GM19239 (cell line): ENCODE results near the gene LHFPL6.

Experiments used
- DNase-seq: peaks from one replicate; pipeline ENCODE4 v3.0.0; 2011; ENCODE audit warnings: low spot score; ENCODE audit not compliant: insufficient read length
- FAIRE-seq: peaks from 2 replicates; lab custom pipeline; 2011; peaks lifted over from hg19 to GRCh38; lab: Jason Lieb, UNC

LHFPL6 gene

DNA sequence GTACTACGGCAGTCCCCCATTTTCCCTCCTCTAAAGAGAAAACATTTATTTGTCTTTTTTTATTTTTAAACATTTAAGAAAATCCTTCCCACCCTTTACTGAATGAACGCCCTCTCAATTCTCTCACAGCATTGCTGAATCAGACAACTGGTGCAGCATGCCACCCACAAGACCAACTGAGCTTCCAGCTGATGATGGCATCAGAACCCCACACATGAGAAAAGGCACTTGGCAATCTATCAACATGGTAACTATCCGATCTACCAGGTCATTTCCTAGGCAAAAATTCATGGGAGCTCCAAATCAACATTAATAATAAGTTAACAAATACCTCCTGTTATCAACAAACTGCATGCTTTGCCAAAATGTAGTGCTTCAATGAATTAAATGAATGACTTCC lies 43.1 kb downstream of the LHFPL6 start:
- no peak for DNase-seq
- FAIRE-seq, result no peak

DNA sequence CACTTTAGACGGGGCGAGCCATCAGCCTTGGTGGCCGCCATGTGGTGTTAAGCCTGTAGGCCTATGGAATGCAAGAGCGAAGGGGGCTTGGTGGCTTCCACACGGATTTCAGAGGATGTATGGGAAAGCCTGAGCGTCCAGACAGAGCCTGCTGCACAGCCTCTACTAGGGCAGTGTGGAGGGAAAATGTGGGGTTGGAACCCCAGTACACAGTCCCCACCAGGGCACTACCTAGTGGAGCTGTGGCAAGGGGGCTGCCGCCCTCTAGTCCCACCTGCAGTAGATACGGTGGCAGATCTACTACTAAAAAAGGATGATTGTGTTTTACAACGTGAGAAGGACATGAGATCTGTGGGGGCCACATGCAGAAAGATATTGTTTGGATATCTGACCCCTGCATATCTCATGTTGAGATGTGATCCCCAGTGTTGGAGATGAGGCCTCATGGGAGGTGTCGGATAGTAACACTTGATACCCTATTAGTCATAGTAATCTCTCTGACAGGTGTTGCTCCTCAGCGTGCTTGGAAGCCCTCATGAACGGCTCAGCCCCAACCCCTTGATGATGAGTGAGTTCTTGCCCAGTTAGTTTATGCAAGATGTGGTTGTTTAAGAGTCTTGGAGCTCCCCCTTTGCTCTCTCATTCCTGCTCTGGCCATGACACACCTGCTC lies 45.6 kb downstream of the LHFPL6 start:
- FAIRE-seq (no peak), DNase-seq (no peak)

DNA sequence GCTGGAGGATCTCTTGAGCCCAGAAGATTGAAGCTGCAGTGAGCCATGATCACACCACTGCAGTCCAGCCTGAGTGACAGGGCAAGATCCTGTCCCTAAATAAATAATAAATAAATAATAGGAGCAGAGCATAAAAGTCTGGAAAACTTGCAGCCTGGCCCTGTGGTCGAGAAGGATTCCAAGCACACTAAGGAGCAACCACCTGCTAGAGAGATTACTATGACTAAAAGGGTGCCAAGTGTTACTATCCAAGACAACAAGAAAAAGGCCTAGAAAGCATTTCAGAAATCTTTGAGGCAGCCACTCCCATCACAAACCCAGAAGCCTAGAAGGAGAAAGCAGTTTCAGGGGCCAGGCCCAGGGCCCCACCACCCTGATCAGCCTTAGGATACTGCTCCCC lies 46.1 kb downstream of the LHFPL6 start:
- FAIRE-seq, result no peak
- no peak for DNase-seq

DNA sequence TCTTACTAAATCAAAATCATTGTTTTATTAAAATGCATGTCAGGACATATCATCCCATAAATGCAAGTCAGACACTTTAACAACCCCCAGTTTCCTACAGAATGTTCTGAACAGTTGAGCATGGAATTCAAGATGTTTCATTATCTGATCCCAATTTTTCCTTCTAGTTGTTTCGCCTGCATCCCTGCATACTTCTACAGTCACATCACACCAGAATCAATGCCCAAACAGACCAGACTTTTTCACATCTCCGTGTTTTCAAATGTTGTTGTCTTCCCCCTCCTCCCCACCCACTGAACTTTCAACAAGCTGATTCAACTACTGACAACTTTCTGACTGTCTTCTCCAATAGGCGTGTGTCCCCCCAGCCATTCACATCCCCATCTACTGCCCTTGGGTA lies 48.6 kb downstream of the LHFPL6 start:
- FAIRE-seq, result no peak
- no peak for DNase-seq

DNA sequence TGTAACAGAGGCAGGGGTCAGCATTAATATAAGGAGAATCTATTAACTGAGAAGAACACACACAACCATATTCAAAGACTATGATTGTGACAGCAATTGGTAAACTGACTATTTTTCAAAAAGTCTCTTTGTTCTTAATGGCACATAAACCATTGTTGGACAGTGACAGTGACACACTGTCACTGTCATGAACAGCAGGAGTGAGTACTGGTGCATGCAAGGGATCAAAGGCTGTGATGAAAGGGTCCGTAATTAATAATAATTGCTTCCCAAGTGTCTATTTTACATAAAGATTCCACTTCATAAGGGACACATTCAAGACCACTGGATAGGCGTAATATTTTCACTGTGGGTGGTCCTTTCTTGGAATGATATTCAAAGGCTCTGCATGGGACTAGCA lies 50.7 kb downstream of the LHFPL6 start:
- DNase-seq, result no peak
- no peak for FAIRE-seq

DNA sequence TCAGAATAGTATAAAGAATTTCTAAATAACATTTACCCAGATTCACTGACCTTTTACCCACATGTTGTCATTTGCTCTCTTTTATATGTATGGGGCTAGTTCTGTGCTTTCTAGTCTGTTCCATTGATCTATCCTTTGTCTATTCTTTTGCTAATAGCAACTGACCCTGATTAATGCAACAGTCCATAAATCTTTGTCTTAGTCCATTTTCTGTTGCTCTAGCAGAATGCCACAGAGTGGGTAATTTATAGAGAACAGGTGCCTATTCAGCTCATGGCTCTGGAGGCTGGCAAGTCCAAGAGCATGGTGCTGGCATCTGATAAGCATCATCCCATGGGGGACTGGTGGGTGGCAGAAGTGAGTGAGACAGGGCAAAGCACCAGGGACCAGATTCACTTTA lies 52.1 kb downstream of the LHFPL6 start:
- FAIRE-seq (no peak), DNase-seq (no peak)

DNA sequence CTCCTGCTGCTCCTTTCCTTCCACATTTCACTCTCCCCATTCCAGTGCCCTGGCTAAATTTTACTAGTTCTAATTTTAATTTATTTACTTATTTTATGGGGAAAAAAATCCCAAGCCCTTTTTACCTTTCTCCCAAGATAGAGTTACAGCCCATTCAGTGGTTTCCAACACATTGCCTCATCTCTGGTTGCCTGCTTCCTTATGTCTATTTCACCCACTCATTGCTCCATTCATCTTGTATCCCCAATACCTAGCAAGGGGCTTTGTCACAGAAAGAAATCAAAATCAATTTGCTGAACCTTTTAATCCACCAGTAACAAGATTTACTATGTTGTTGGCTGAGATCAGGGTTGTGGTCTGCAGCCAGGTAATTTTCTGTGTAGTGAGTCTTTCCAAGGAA lies 55.9 kb downstream of the LHFPL6 start:
- DNase-seq (no peak), FAIRE-seq (no peak)

DNA sequence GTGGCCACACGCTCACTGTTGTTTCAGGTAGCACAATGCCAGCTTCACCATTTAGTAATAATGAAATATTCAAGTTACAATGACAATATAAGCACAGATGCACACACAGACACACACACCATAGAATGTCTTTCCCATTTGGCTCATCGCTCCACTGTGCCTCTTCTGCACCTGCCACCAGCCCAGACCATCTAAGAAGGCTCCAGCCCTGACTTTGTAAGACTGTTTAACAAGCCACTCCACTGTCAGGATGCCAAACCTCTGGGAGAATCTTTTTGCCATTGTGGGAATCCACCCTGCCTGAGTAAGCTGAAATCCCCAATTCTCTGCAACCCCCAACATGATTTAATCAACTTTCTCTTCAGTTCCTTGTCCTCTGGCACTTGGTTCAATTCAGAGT lies 60.6 kb downstream of the LHFPL6 start:
- FAIRE-seq (no peak), DNase-seq (no peak)

DNA sequence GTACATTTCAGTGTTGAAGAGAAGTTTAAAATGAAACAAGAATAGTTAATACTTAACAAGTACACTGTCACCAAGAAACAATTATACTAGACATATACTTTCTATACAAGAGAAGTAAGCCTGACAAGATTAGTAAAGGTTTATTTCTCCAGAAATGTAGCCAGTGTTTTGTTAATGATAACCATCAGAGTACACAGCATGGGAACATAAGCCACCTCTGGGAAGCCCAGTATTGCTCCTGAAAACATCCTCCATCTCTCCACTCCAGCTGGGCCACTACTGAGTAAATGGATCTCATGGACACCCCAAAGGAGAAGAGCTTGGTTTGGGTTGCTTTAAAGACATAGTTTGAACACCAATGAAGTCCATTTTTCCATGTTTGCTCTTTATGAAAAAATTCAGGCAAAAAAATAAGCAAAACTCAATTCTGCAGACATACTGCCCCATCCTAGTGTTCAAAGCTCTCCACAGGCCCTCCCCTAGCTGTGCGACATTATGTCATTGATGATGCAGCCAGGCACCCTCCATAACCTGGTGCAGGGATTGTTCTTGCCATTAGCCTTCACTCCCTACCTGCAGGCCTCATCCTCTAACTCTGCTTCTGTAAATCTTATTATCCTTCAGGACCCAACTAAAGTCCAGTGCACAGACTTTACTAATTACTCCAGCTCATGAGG lies 61.9 kb downstream of the LHFPL6 start:
- no peak for DNase-seq
- FAIRE-seq, result no peak

DNA sequence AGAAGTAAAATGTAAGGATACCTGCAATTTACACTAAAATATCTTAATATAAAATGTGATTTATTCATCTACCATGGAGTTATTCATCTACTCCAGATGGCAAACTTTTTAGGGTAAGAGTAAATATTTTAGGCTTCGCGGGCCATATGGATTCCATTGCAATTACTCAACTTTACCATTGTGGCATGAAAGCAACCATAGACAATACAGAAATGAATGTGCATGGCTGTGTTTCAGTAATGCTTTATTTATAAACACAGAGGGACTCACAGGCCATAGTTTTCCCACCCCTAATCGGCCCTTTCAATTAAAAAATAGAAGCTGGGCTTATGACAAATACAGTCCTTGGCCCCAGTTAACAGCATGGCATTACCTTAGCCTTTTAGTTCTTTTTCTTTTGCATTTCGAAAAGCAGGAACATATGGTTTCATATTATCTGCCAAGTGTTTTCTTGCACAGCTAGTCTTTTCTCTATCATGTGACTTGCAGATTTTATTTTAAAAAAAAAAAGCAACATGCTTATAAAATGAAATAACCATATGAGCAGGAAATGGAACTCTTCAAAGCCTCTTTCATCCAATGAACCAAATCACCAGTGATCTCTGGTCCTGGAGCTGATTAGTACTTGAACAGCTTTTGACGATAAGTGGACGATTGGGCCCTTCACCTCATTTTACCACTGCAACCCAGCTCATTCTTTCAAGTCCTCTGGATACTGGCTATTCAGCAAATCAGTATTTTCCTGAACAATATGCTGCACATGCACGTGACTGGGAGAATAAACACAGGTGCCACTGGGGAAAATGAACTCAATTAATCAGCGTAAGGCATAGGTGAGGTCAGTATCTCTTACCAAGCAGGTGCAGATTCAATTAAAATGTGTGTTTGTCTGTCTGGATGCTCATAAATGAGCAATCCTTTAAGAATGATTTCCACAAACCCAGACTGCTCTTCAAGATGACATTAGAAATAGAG lies 63.9 kb downstream of the LHFPL6 start:
- FAIRE-seq (no peak), DNase-seq (no peak)

DNA sequence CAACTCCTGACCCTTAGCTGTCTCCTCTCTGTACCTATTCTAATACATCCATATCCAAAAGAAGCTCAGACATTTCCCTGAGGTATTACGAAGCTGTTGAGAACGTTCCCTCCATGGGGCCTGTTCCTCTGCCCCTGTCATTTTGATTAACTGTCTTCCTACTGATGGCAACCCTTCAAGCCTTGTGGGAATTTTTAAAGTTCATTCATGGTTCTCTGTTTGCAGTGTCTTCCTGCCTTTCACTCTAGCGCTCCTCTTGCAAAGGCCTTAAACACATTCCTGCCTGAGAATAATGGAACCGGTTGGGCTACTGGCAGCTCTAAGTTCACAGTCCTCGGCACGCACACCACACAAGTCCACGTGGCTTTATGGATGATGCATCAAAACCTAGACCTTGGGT lies 66.1 kb downstream of the LHFPL6 start:
- DNase-seq (no peak), FAIRE-seq (no peak)

DNA sequence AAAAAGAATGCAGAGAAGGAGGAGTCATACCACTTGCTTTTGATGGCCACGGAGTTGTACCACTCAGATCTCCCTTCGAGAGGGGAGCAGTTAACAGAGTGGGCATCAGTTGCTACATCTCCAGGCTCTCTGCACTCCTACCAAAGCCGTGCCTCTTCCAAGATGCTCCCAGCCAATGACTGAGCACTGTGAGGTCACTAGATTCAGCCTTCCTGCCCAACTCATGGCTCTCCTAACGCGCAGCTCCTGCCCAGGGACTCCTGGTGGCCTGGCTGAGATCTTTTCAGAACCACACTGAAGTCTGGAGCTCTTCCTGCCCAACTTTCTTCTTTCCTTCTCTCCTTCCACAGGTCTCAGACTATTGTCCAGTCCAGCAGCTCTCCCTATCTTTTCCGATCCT lies 66.7 kb downstream of the LHFPL6 start:
- no peak for FAIRE-seq
- no peak for DNase-seq

DNA sequence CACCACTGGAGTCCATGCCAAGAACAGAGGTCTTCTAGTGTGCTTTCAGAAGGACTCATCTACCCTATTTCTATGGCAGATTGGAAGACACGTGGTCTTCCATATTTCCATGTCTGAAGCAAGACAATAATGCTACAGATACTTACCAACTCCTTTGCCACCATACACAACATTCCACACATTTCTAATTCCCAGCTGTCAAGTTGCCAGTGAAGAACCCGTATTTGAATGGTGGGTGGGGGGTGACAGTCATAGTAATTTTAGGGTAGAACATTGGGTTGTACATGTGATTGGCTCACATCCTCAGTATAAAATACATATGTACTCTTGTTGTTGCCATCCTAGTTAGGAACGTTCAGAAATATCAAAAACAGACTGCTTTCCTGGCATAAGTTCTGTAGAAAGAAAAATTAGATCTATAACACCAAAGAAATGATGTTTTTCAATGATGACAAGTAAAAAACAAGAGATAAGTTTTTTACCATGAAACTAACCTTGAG lies 69.3 kb downstream of the LHFPL6 start:
- DNase-seq (no peak), FAIRE-seq (no peak)

DNA sequence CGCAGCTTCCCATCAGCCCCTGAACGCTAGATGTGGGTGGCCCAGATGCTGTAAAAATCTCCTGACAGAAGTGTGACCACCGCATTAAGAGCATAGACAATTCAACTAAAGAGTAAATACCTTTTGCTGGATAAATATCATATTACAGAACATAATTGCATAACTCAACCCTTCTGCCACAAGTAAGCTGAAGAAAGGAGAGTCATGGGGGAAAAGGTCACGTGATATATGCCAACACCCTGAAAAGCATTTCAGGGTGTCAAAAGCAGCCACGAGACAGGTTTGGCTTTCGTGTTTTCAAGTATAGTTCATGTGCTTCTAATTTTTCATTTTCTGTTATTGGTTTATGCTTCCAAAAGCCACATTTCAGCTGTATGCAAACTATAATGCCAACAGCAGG lies 71.3 kb downstream of the LHFPL6 start:
- FAIRE-seq (no peak), DNase-seq (no peak)

DNA sequence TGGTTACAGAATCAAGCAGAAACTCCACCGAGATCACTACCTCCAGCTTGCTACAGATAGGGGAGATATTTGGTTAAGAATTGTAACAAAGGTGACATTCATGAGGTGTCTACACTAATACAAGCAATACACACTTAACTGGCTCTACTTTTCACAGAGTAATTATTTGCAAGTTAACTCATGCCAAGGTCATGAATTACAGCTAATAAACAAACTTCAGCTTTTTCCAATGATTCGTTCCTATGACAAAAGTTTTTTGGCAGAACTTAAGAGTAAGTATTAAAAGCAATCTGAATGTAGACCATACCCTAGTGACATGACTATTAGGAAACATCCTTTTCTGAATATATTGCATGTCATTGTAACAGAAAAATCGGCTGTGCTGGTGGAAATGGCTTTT lies 72.1 kb downstream of the LHFPL6 start:
- DNase-seq (no peak), FAIRE-seq (no peak)

DNA sequence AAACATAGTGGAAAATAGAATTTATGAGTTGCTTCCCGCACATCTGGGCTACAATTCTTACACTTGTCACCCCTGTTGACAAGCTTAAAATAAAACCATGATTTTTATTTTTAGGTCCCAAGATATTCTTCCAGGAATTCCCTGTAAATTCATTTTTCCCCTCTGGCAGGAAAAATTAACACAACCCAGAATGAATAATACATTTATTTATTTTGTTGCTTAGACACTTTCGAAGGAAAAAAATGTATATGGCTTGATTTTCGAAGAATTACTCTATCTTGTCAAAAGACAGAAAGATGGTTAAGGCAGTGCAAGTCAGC lies 74.4 kb downstream of the LHFPL6 start:
- DNase-seq (no peak), FAIRE-seq (no peak)

DNA sequence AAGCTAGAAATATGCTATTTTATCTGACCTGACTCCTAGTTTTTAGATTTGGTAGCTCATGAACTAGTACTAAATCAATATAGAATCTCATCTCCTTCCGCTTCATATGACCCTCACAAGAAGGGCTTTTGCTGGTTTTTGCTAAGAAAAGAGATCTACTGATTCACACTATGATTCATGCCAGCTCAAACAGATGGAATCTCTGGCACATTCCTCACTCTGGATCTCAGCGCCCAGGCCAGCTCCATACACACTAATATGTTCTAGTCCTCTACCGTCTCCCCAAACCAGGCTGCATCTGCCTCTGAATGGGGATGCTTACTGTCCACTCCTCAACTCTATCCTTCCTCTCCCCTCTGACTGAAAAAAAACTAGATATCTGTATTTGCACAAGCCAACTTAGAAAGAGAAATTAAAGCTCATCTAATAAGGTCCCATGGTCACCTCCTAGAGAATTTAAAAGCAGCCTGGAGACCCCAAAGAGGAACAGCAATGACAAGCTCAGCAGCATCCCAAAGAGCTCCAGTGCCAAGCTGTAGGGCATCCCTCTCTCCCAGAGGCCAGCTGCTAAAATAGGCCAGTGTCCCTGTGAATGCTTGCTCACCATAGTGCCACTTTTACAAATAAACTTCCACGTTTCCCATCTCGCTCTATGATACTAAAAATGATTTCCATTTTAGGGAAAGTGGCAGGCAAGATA lies 74.9 kb downstream of the LHFPL6 start:
- DNase-seq (no peak), FAIRE-seq (no peak)

DNA sequence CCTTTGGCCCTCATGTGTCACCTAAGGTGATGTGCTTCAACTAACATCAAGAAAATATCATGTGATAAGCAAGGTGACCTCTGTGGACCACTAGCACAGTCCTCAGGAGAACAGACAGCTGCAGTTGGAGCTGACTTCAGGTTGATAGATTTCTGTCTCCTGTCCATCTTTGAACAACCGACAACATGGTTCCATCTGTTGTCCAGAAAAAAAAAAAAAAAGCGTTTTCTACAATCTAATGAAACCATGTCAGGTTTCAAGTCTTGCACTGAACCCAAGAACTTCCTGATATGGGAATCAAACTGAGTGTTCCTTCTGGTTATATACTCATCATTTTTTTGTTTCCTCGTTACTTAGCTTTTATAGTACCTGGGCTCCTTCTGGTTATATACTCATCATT lies 75.7 kb downstream of the LHFPL6 start:
- DNase-seq, result no peak
- no peak for FAIRE-seq

DNA sequence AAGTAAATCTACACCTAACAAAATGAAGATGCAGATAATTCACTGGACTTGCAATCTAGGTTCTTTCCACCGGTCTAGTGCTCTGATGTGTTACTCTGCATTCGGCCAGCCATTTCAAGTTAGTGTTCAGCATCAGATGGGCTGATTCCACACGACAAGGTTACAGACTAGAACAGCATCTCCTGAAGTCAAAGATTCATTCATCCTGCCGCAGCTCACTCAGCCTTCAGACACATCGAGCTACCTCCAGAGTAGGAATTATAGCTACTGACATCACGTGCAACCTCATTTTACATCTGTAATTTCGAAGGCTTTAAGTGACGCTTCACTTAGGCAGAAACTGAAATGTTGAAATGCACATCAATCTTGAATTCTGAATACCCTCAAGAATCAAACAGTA lies 76.5 kb downstream of the LHFPL6 start:
- FAIRE-seq, result no peak

DNA sequence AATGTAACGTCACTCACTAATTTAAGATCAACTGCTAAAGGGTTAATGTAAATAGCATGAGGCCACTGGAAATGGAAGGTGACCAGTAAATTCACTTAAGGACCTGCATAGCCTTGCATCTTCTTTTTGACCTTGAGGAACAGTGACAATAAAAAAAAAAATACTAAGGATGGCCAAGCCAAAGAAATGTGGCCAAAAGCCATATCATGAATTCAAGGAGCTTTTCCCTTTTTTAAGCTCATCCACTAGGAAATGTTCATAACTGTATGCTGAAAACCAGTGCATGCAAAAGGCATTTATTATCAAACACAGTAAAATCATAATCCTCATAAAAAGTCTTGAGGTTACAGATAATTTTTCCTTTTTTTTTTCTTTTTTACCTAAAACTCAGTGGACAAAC lies 77.5 kb downstream of the LHFPL6 start:
- no peak for FAIRE-seq
- DNase-seq, result no peak

More for the DNA sequence above, 76.5 kb downstream of the LHFPL6 start:
- no peak for DNase-seq
